ENCODE data around the gene AAMP. TPM values are rescaled to one million over a fixed set of nuclear protein-coding genes. Genes with fewer than 3 reads are reported as not detected.

AAMP gene
- total RNA-seq, 1 donor from 2014 or later, result 39.6 TPM

- no peak for DNase-seq (ENCODE audit: low spot score)
- Mint-ChIP-seq H3K27me3 (ENCODE audit: low read depth) (no peaks in the 10 kb centered on the region), H3K4me1 (ENCODE audit: low read depth) (peaks cover 31% of the 10 kb centered on the region), H3K27ac (ENCODE audit: unreplicated experiment) (peak overlapping the region; percentile 2), H3K9me3 (ENCODE audit: low read depth) (no peaks in the 10 kb centered on the region), H3K4me3 (ENCODE audit: unreplicated experiment) (no peak overlapping the region), H3K36me3 (ENCODE audit: low read depth) (peaks cover 26% of the 10 kb centered on the region)
- TF ChIP-seq, protein P1, sequence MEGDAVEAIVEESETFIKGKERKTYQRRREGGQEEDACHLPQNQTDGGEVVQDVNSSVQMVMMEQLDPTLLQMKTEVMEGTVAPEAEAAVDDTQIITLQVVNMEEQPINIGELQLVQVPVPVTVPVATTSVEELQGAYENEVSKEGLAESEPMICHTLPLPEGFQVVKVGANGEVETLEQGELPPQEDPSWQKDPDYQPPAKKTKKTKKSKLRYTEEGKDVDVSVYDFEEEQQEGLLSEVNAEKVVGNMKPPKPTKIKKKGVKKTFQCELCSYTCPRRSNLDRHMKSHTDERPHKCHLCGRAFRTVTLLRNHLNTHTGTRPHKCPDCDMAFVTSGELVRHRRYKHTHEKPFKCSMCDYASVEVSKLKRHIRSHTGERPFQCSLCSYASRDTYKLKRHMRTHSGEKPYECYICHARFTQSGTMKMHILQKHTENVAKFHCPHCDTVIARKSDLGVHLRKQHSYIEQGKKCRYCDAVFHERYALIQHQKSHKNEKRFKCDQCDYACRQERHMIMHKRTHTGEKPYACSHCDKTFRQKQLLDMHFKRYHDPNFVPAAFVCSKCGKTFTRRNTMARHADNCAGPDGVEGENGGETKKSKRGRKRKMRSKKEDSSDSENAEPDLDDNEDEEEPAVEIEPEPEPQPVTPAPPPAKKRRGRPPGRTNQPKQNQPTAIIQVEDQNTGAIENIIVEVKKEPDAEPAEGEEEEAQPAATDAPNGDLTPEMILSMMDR (IDR thresholded peaks at IDR 0.05), result peak; percentile 77
These were observed 12.5 kb downstream of the AAMP start for GRCh38 chr2:218257390-218257981.

DNA sequence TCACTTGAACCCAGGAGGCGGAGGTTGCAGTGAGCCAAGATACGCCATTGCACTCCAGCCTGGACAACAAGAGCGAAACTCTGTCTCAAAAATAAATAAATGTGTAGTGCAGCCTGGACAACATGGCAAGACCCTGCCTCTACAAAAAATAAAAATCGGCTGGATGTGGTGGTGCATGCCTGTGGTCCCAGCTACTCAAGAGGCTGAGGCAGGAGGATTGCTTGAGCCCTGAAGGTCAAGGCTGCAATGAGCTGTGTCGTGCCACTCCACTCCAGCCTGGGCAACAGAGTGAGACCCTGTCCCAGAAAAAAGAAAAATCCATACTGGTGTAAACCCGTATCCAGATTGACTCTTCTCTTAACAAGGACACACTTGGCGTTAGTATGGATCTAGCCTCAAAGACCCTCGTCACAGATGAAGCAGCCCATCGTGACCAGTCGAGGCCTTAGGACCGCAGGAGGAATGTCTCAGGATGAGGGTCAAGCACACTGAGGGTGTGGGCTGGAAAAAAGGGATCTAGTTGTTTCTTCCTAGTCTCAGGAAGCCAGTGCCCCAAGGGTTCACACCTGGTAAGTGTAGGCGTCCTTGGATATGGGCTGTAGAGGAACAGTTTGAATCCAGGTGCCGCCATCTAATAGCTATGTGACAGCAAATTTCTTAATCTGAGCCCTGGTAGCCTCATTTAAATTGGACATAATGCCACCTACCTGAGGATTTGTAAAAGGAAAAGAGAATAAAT lies 13.2 kb downstream of the AAMP start:
- DNase-seq (ENCODE audit: low spot score), result peak; percentile 30
- H3K36me3 Mint-ChIP-seq (ENCODE audit: low read depth), result peaks cover 31% of the 10 kb centered on the region

DNA sequence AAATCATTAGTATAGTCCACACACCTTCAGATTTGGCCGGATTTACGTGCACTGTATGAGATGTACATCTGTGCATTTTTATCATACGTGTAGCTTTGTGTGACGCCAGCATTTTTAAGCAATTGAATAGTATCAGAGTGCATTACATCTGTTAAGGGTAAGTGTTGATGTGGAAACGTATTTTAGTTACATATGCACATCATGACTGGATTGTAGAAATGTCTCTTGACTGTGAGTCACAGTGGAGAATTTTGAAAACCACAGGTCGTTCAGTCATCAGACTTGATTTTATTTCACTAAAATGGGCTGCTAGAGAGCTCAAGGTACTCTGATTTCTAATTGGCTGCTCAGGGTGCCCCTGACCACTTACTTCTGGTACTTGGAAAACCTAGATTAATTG lies 14.5 kb downstream of the AAMP start:
- peaks cover 41% of the 10 kb centered on the region for H3K36me3 Mint-ChIP-seq (ENCODE audit: low read depth)
- H3K4me3 Mint-ChIP-seq (ENCODE audit: unreplicated experiment), result no peak overlapping the region
- no peak overlapping the region for H3K27ac Mint-ChIP-seq (ENCODE audit: unreplicated experiment)
- TF ChIP-seq, protein P1 (IDR thresholded peaks at IDR 0.05), result no peak
- H3K27me3 Mint-ChIP-seq (ENCODE audit: low read depth), result no peaks in the 10 kb centered on the region
- H3K4me1 Mint-ChIP-seq (ENCODE audit: low read depth), result peaks cover 20% of the 10 kb centered on the region
- H3K9me3 Mint-ChIP-seq (ENCODE audit: low read depth), result no peaks in the 10 kb centered on the region
- no peak for DNase-seq (ENCODE audit: low spot score)

More for the DNA sequence above, 13.2 kb downstream of the AAMP start:
- peaks cover 31% of the 10 kb centered on the region for H3K4me1 Mint-ChIP-seq (ENCODE audit: low read depth)
- no peak overlapping the region for H3K4me3 Mint-ChIP-seq (ENCODE audit: unreplicated experiment)
- H3K9me3 Mint-ChIP-seq (ENCODE audit: low read depth), result no peaks in the 10 kb centered on the region
- H3K27ac Mint-ChIP-seq (ENCODE audit: unreplicated experiment), result no peak overlapping the region
- no peaks in the 10 kb centered on the region for H3K27me3 Mint-ChIP-seq (ENCODE audit: low read depth)
- TF ChIP-seq, protein P1 (IDR thresholded peaks at IDR 0.05), result no peak

GRCh38 chr2:218253232-218253625 lies 16.7 kb downstream of the AAMP start:
- Mint-ChIP-seq H3K4me3 (ENCODE audit: unreplicated experiment) (no peak overlapping the region), H3K27ac (ENCODE audit: unreplicated experiment) (no peak overlapping the region), H3K9me3 (ENCODE audit: low read depth) (no peaks in the 10 kb centered on the region), H3K27me3 (ENCODE audit: low read depth) (no peaks in the 10 kb centered on the region), H3K4me1 (ENCODE audit: low read depth) (peaks cover 4% of the 10 kb centered on the region), H3K36me3 (ENCODE audit: low read depth) (peaks cover 56% of the 10 kb centered on the region)
- DNase-seq (ENCODE audit: low spot score), result no peak
- TF ChIP-seq, protein P1 (IDR thresholded peaks at IDR 0.05), result no peak

DNA sequence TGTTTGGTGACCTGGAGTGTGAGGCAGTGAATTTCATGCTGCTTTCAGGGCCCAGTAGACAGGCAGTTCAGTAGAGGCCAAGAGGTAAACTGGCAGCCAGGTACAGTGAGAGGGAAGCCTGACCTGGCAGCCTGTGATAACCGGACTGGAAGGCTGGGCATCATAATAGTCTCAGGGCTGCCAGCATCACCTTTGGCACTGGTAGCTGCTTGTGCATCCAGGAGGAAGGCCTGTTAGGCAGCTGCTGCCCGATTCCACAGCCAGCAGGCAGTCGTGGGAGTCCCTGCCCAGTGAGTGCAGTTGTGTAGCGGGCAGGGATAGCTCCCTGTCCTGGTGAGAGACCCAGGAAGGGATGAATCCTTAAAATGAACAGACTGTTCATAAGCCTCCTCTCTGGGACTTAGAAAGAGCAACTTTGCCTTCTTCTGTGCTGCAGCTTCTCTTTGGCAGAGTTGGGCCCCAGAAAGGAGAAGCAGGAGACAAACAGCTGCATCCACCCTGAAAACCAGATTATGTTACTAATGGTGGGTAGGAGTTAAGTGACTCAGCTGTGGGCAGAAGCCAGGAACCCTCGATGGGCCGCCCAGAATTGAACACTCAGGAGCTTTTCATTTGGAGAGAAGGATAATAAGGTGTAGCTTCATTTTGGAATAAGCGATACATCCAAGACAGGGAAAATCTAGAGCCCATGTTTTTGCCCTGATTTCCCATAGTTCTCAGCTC lies 17.3 kb downstream of the AAMP start:
- Mint-ChIP-seq H3K36me3 (ENCODE audit: low read depth) (peaks cover 59% of the 10 kb centered on the region), H3K4me1 (ENCODE audit: low read depth) (peaks cover 3% of the 10 kb centered on the region), H3K9me3 (ENCODE audit: low read depth) (no peaks in the 10 kb centered on the region), H3K27me3 (ENCODE audit: low read depth) (no peaks in the 10 kb centered on the region), H3K27ac (ENCODE audit: unreplicated experiment) (peak overlapping the region; percentile 51), H3K4me3 (ENCODE audit: unreplicated experiment) (no peak overlapping the region)
- DNase-seq (ENCODE audit: low spot score), result peak; percentile 51
- TF ChIP-seq, protein P1 (IDR thresholded peaks at IDR 0.05), result no peak
